Measurements from ENCODE around the gene NISCH. TPM values are rescaled to one million over a fixed set of nuclear protein-coding genes. Genes with fewer than 3 reads are reported as not detected.
A peak's percentile ranks its signal among the peaks of the same experiment; 100 is the strongest.

The NISCH gene
- total RNA-seq, 1 experiment from 2014 or later, result 104 TPM

- Histone ChIP-seq H3K4me1 (ENCODE audit: insufficient read depth, low read length) (no peaks in the 10 kb centered on the region; the same call in 1 of the 2 replicates), H4K8ac (replicated peaks; ENCODE audit: insufficient read length, low read depth, low read length) (no peak overlapping the region), H4K91ac (ENCODE audit: insufficient read length, low read depth, low read length) (no peak overlapping the region), H3K79me1 (ENCODE audit: insufficient read depth, low read depth, low read length, poor library complexity, severe bottlenecking) (peaks cover 5% of the 10 kb centered on the region), H3K27me3 (ENCODE audit: insufficient read depth, low read length) (no peaks in the 10 kb centered on the region), H3K18ac (ENCODE audit: insufficient read length, low read depth, low read length) (no peak overlapping the region), H2AK5ac (ENCODE audit: insufficient read length, low read length) (no peak overlapping the region), H4K20me1 (ENCODE audit: control insufficient read depth, insufficient read depth, insufficient read length) (no peaks in the 10 kb centered on the region), H3K9ac (ENCODE audit: extremely low read depth, insufficient read length, low read length) (no peak overlapping the region), H2BK5ac (ENCODE audit: insufficient read length, low read length) (no peak overlapping the region), H4K5ac (ENCODE audit: insufficient read length, low read depth, low read length) (no peak overlapping the region), H3K79me2 (ENCODE audit: insufficient read depth, low read length) (peaks cover 4% of the 10 kb centered on the region; the same call in 1 of the 2 replicates), H2BK120ac (ENCODE audit: low read depth, low read length, poor library complexity, severe bottlenecking) (no peak overlapping the region), H3T11ph (ENCODE audit: low read length) (no peak overlapping the region), H2BK20ac (ENCODE audit: low read depth, low read length, poor library complexity, severe bottlenecking) (no peak overlapping the region), H2BK15ac (ENCODE audit: low read depth, low read length) (no peak overlapping the region), H3K14ac (ENCODE audit: insufficient read depth, low read length) (no peak overlapping the region), H3K56ac (ENCODE audit: insufficient read length, low read depth, low read length) (no peak overlapping the region), H2AFZ (ENCODE audit: low read length) (no peak overlapping the region), H3K9me3 (ENCODE audit: control insufficient read depth, low read depth, low read length) (no peaks in the 10 kb centered on the region), H3K27ac (ENCODE audit: insufficient read length, low read depth, low read length) (no peak overlapping the region), H3K23ac (ENCODE audit: insufficient read length, low read depth, low read length) (no peak overlapping the region), H2BK12ac (ENCODE audit: insufficient read length, low read depth, low read length) (no peak overlapping the region), H3K4ac (ENCODE audit: low read depth, low read length) (no peak overlapping the region), H3K23me2 (ENCODE audit: insufficient read length, low read depth, low read length, poor library complexity, severe bottlenecking) (peaks cover 4% of the 10 kb centered on the region), H3K4me2 (ENCODE audit: insufficient read depth, insufficient read length, low read length) (no peak overlapping the region)
- WGBS (ENCODE audit: extremely low coverage, insufficient read length, low lambda C conversion rate), result no CpG with 5 or more reads among the region's 11 CpGs
- Mint-ChIP-seq H3K9me3 (no peaks in the 10 kb centered on the region), H3K4me1 (peaks cover 40 to 53% of the 10 kb centered on the region in 2 experiments), H3K27ac (no peak overlapping the region), H3K4me3 (no peak overlapping the region; a peak in 1 of 5 replicates), H3K27me3 (ENCODE audit: low read depth) (no peaks in the 10 kb centered on the region; the same call in 1 of the 2 replicates), H3K36me3 (ENCODE audit: insufficient read depth in 1 of 3, low read depth in 3 of 3) (peaks cover 6 to 7% (median 7%) of the 10 kb centered on the region in 3 experiments)
- no peak for TF ChIP-seq CTCF (conservative IDR thresholded peaks at IDR 0.05)
- DNase-seq, result peak; percentile 25
Observed at GRCh38 chr3:52452570-52453221, 2.7 kb upstream of the NISCH start.

Data from H9 (cell line).